K562 treated with DMSO at 1 percent for 4 hours (cell line): ENCODE data around the gene LAT. TPM values are rescaled to one million over a fixed set of nuclear protein-coding genes. Genes with fewer than 3 reads are reported as not detected.

Experiments used
- total RNA-seq: library from RNA; unstranded; fragments of 300-600 nt; gene quantifications from 2 replicates; pipeline ENCODE4 v1.2.3, GENCODE V29; 2022; ENCODE audit not compliant: insufficient read depth

The LAT gene, protein sequence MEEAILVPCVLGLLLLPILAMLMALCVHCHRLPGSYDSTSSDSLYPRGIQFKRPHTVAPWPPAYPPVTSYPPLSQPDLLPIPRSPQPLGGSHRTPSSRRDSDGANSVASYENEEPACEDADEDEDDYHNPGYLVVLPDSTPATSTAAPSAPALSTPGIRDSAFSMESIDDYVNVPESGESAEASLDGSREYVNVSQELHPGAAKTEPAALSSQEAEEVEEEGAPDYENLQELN
- 3.3 and 8.9 TPM in 2 replicates for total RNA-seq

GRCh38 chr16:28984619-28985135, at the start of gene LAT:
Gene LAT (plus strand): TSS chr16:28985052. CDS start chr16:28985418, 366 bp downstream.

GRCh38 chr16:28950648-28951409, 34.0 kb upstream of the LAT start, which contains the start of gene NFATC2IP:
Gene NFATC2IP (plus strand): TSS chr16:28950937. CDS start chr16:28951012, 75 bp downstream.

DNA sequence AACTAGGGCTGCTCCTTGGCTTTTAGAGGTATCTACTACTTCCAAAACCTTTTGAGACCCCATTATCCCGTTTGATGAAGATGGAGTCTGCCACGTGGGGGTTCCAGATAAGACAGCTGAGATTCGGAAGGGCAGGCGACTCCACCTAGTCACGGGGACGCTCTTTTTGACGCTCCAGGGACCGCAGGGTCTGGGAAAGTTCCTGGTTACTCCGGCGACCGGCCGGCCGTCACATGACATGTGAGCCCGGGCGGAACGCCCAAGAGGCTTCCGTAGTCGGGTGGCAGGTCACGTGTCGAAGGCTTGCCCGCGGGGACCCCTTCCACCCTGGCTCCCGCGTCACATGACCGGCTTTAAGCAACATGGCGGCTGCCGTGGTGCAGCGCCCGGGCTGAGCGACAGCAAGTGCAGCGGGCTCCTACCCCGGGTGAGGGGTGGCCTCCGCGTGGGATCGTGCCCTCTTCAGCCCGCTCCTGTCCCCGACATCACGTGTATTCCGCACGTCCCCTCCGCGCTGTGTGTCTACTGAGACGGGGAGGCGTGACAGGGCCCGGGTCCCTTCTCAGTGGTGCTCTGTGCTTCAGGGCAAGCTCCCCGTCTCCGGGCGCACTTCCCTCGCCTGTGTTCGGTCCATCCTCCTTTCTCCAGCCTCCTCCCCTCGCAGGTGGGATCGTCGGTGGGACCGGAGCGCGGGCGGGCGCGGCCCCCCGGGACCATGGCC, 10.3 kb upstream of the LAT start, which contains the start of gene SPNS1:
TSS of gene SPNS1 (plus strand) at position 342 of the 721 bp plus-strand sequence. CDS start at position 716, 374 bp downstream.

Other genes starting within 250 kb of the LAT start
- gene NPIPB9, start 233.3 kb upstream of the LAT start, total RNA-seq, result 0.80 and 1.1 TPM in 2 replicates
- 242 and 282 TPM in 2 replicates for gene ATXN2L, start 162.1 kb upstream of the LAT start, total RNA-seq
- gene TUFM, start 138.7 kb upstream of the LAT start, total RNA-seq, result 252 and 257 TPM in 2 replicates
- 43.6 and 52.7 TPM in 2 replicates for gene SH2B1, start 121.2 kb upstream of the LAT start, total RNA-seq
- gene ATP2A1, start 106.6 kb upstream of the LAT start, total RNA-seq, result 5.5 and 7.3 TPM in 2 replicates
- gene RABEP2, start 59.8 kb upstream of the LAT start, total RNA-seq, result 13.0 and 13.3 TPM in 2 replicates
- 3.8 and 6.8 TPM in 2 replicates for gene CD19, start 53.1 kb upstream of the LAT start, total RNA-seq
- gene NFATC2IP, start 34.1 kb upstream of the LAT start, total RNA-seq, result 28.8 TPM in 2 replicates
- gene SPNS1, start 10.3 kb upstream of the LAT start, total RNA-seq, result 90.1 and 109 TPM in 2 replicates